Endothelial cell of umbilical vein (primary cell): ENCODE results near the gene B3GALT6. TPM values are rescaled to one million over a fixed set of nuclear protein-coding genes. Genes with fewer than 3 reads are reported as not detected.

Source experiments
- BruUV-seq: library from RNA; stranded (reverse); fragments of 400-500 nt; replicated peaks from 2 replicates; lab custom pipeline; 2021; lab: Mats Ljungman, UMichigan
- CTCF ChIA-PET: fragments of 300-600, 350-600 bp; sonication (Branson Sonifier 250); formaldehyde crosslinking; loops from one replicate; lab custom pipeline; 2021; ENCODE audit warnings: antibody characterized with exemption, inconsistent platforms; lab: Charles Lee
- POLR2A ChIA-PET: fragments of 300-600, 350-600 bp; sonication (Branson Sonifier 250); formaldehyde crosslinking; loops from one replicate; lab custom pipeline; 2021; ENCODE audit warnings: antibody characterized with exemption, inconsistent platforms; lab: Charles Lee
- DNase-seq: peaks from one replicate; pipeline ENCODE4 v3.0.0-alpha.2; 2011; ENCODE audit warnings: low read depth, low spot score
- FAIRE-seq: peaks from 2 replicates; lab custom pipeline; 2011; peaks lifted over from hg19 to GRCh38; lab: Jason Lieb, UNC
- H2AFZ ChIP-seq: 2 replicates; pipeline ENCODE4 v1.6.0; 2012; ENCODE audit warnings: low read depth, low read length, control low read depth, inconsistent platforms
- H3K27ac ChIP-seq: 2 replicates; pipeline ENCODE4 v1.5.1; 2011; ENCODE audit warnings: low read depth, mild to moderate bottlenecking, control low read depth, low read length, moderate library complexity; ENCODE audit not compliant: insufficient read depth
- H3K27me3 ChIP-seq, 2 experiments: 2 replicates each; pipeline versions ENCODE4 v1.6.0 to v1.6.1; 2011; ENCODE audit warnings: low read length in 2 of 2, mixed read lengths in 1 of 2; ENCODE audit not compliant: control insufficient read depth in 2 of 2, insufficient read depth in 2 of 2
- H3K36me3 ChIP-seq, 2 experiments: 2 replicates in 1 of 2; 3 replicates in 1 of 2; pipeline ENCODE4 v1.5.1; 2011; ENCODE audit warnings: low read length in 2 of 2, mild to moderate bottlenecking in 1 of 2, moderate library complexity in 1 of 2; ENCODE audit not compliant: control insufficient read depth in 2 of 2, insufficient read depth in 2 of 2; ENCODE audit errors: extremely low read depth in 1 of 2
- H3K4me1 ChIP-seq: 3 replicates; pipeline ENCODE4 v1.5.1; 2011; ENCODE audit warnings: mild to moderate bottlenecking, low read length; ENCODE audit not compliant: control insufficient read depth, insufficient read depth; ENCODE audit errors: extremely low read depth
- H3K4me2 ChIP-seq: 2 replicates; pipeline ENCODE4 v1.6.1; 2011; ENCODE audit warnings: low read length, control low read depth, mixed read lengths; ENCODE audit not compliant: insufficient read depth
- H3K4me3 ChIP-seq, 3 experiments: fragments of 200-600 bp in 1 of 3; sonication (generic), shearing (Covaris generic) in 1 of 3; replicated peaks in 1 of 3; 2 replicates each; pipeline ENCODE4 v1.5.1; 2011 to 2016; ENCODE audit warnings: control low read depth in 3 of 3, low read length in 3 of 3, mild to moderate bottlenecking in 2 of 3, inconsistent platforms in 1 of 3, low read depth in 1 of 3, moderate library complexity in 1 of 3; ENCODE audit not compliant: insufficient read depth in 1 of 3
- H3K79me2 ChIP-seq: 2 replicates; pipeline ENCODE4 v1.6.0; 2012; ENCODE audit warnings: low read length, inconsistent platforms; ENCODE audit not compliant: control insufficient read depth, insufficient read depth
- H3K9ac ChIP-seq: replicated peaks from 2 replicates; pipeline ENCODE3; 2011; ENCODE audit warnings: low read length, control low read depth; ENCODE audit not compliant: insufficient read depth; ENCODE audit errors: extremely low read depth
- H3K9me1 ChIP-seq: replicated peaks from 3 replicates; pipeline ENCODE4 v1.6.0; 2011; ENCODE audit warnings: mild to moderate bottlenecking, low read length; ENCODE audit not compliant: control insufficient read depth, insufficient read depth; ENCODE audit errors: extremely low read depth
- H3K9me3 ChIP-seq: replicated peaks from 2 replicates; pipeline ENCODE4 v1.5.1; 2012; ENCODE audit warnings: low read length, inconsistent platforms; ENCODE audit not compliant: control insufficient read depth, insufficient read depth
- H4K20me1 ChIP-seq: replicated peaks from 2 replicates; pipeline ENCODE3; 2011; ENCODE audit warnings: mild to moderate bottlenecking, low read length; ENCODE audit not compliant: control insufficient read depth, insufficient read depth; ENCODE audit errors: extremely low read depth
- EZH2 ChIP-seq: IDR thresholded peaks from 2 replicates; pipeline ENCODE4 v1.6.1; 2012; ENCODE audit warnings: borderline replicate concordance, low read depth, mild to moderate bottlenecking, moderate library complexity, low read length, inconsistent platforms; ENCODE audit not compliant: severe bottlenecking
- FOS ChIP-seq: IDR thresholded peaks from 2 replicates; pipeline ENCODE4 v1.6.1; 2011; ENCODE audit warnings: mild to moderate bottlenecking, low read length, moderate library complexity, borderline replicate concordance; ENCODE audit not compliant: insufficient read depth
- GATA2 ChIP-seq: IDR thresholded peaks from 2 replicates; pipeline ENCODE4 v1.7.0; 2011; ENCODE audit warnings: low read depth, mild to moderate bottlenecking, moderate library complexity, mixed read lengths, low read length; ENCODE audit not compliant: insufficient read length, insufficient read depth
- JUN ChIP-seq: IDR thresholded peaks from 2 replicates; pipeline ENCODE4 v1.6.1; 2011; ENCODE audit warnings: borderline replicate concordance, low read depth; ENCODE audit not compliant: insufficient read length, insufficient read depth
- MYC ChIP-seq: IDR thresholded peaks from one replicate; pipeline ENCODE4 v1.6.1; 2011; ENCODE audit warnings: mild to moderate bottlenecking, low read depth, low read length
- POLR2A ChIP-seq: IDR thresholded peaks from 2 replicates; pipeline ENCODE4 v1.6.1; 2012; ENCODE audit warnings: low read depth, mild to moderate bottlenecking, control low read depth, low read length
- POLR2AphosphoS5 ChIP-seq: IDR thresholded peaks from 2 replicates; pipeline ENCODE4 v1.6.1; 2012; ENCODE audit warnings: low read depth, mild to moderate bottlenecking, control low read depth, low read length, moderate library complexity; ENCODE audit not compliant: insufficient read depth
- dilution Hi-C: fragments of 300-500 bp; cut with MboI; formaldehyde crosslinking; loops from one replicate; pipeline ENCODE4 v1.15.0; 2019; ENCODE audit warnings: low sequenced_read_pairs; ENCODE audit not compliant: extremely low pct_ligation_motif_present
- intact Hi-C: fragments of 100-400 bp; cut with micrococcal nuclease; formaldehyde crosslinking; loops from one replicate; pipeline ENCODE4 v1.10.0; 2022
- polyA plus RNA-seq, 4 experiments: library from polyadenylated mRNA; depleted of rRNA in 3 of 4; stranded (reverse) in 3 of 4; unstranded in 1 of 4; fragments of >200 nt; gene quantifications; 2 replicates each; pipeline versions ENCODE4 v1.2.1 to v1.2.3, GENCODE V29; 2011 to 2012; ENCODE audit warnings: missing spikeins in 1 of 4
- total RNA-seq: library from RNA; stranded (reverse); gene quantifications from 2 replicates; pipeline ENCODE4 v1.2.3, GENCODE V29; 2021
- TF ChIP-seq, protein P1 (sequence below), 2 donors: IDR thresholded peaks; 1 replicate in 1 of 2; 2 replicates in 1 of 2; pipeline ENCODE4 v1.5.1; 2011; ENCODE audit warnings: low read length in 2 of 2, mild to moderate bottlenecking in 2 of 2, moderate library complexity in 2 of 2, control low read depth in 1 of 2, inconsistent platforms in 1 of 2, low read depth in 1 of 2; ENCODE audit not compliant: insufficient read depth in 1 of 2; ENCODE audit errors: extremely low read depth in 1 of 2
- TF ChIP-seq, protein P2 (sequence below): IDR thresholded peaks from 2 replicates; pipeline ENCODE4 v1.6.1; 2011; ENCODE audit not compliant: insufficient read depth, insufficient read length

The B3GALT6 gene
- total and polyA plus RNA-seq, 2 donors (not counting 3 experiments of a cell fraction or from before 2014, with no cell fraction given), result 24.6 to 34.1 TPM

DNA sequence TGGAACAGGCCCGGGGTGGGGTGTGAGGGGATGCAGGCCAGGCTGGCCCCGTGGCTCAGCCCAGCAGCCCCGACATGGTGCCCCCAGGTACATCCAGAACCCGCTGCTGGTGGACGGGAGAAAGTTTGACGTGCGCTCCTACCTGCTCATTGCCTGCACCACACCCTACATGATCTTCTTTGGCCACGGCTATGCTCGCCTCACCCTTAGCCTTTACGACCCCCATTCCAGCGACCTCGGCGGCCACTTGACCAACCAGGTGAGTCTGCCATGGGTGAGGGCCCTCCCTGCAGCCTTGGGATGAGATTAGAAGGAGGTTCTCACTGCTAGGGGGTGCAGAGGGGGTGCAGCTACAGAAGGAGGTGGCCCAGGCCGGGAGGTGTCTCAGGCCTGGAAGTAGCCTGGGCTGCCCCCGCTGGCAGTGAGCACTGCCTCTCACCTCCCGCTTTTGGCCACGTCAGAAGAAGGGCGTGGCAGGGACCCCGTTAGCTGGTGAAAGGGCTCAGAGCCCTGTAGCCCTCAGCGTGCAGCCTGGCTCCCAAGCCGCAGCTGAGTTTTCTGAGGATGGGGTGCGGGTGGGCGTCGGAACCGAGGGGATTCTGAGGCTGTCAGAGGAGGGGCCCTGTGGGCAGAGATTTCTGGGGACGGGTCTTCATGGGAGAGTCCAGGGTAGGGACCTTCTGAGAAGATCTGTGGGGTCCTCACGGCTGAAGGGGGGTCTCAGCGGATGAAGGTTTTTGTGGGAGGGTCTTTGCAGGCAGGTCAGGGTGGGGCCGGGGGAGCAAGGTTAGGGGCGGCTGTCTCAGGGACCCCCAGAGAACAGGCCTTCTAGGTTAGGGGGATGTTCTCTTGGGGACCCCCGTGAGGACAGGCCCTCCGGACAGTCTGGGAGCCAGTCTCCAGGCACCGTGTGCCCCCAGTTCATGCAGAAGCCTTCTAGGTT, 47.9 kb upstream of the B3GALT6 start:
- dilution Hi-C loops, result no loop called here
- FAIRE-seq, result no peak

More for the DNA sequence above, 47.9 kb upstream of the B3GALT6 start:
- H2AFZ ChIP-seq, result no peak overlapping the region
- no peaks in the 10 kb centered on the region for H3K9me3 ChIP-seq
- H3K9ac ChIP-seq, result no peak overlapping the region
- POLR2A ChIA-PET, result no interaction called here
- H3K36me3 ChIP-seq, result no peaks in the 10 kb centered on the region
- no peak overlapping the region for H3K27ac ChIP-seq
- H3K4me2 ChIP-seq, result no peak overlapping the region
- H3K27me3 ChIP-seq, result peaks cover 0 to 6% of the 10 kb centered on the region in 2 experiments
- no peaks in the 10 kb centered on the region for H3K4me1 ChIP-seq
- no peaks in the 10 kb centered on the region for H3K79me2 ChIP-seq
- H3K4me3 ChIP-seq, result no peak overlapping the region
- intact Hi-C loops, result no loop called here
- DNase-seq, result no peak
- TF ChIP-seq, protein P1, sequence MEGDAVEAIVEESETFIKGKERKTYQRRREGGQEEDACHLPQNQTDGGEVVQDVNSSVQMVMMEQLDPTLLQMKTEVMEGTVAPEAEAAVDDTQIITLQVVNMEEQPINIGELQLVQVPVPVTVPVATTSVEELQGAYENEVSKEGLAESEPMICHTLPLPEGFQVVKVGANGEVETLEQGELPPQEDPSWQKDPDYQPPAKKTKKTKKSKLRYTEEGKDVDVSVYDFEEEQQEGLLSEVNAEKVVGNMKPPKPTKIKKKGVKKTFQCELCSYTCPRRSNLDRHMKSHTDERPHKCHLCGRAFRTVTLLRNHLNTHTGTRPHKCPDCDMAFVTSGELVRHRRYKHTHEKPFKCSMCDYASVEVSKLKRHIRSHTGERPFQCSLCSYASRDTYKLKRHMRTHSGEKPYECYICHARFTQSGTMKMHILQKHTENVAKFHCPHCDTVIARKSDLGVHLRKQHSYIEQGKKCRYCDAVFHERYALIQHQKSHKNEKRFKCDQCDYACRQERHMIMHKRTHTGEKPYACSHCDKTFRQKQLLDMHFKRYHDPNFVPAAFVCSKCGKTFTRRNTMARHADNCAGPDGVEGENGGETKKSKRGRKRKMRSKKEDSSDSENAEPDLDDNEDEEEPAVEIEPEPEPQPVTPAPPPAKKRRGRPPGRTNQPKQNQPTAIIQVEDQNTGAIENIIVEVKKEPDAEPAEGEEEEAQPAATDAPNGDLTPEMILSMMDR (IDR thresholded peaks at IDR 0.05; ENCODE audit: extremely low read depth in 1 of 2, insufficient read depth in 1 of 2, low read depth in 1 of 2, low read length in 2 of 2), result no peak
- no peak for TF ChIP-seq JUN
- TF ChIP-seq, protein P2, sequence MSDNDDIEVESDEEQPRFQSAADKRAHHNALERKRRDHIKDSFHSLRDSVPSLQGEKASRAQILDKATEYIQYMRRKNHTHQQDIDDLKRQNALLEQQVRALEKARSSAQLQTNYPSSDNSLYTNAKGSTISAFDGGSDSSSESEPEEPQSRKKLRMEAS, result no peak
- no peak for TF ChIP-seq MYC
- TF ChIP-seq EZH2, result no peak
- no peak for TF ChIP-seq FOS
- no peak for TF ChIP-seq POLR2A
- TF ChIP-seq GATA2, result no peak
- no peak for TF ChIP-seq POLR2AphosphoS5
- H4K20me1 ChIP-seq, result no peaks in the 10 kb centered on the region
- H3K9me1 ChIP-seq, result no peaks in the 10 kb centered on the region
- CTCF ChIA-PET, result no interaction called here
- BruUV-seq, result no TSS peak
